ENCODE data around the gene LYSMD1. TPM values are rescaled to one million over a fixed set of nuclear protein-coding genes. Genes with fewer than 3 reads are reported as not detected.
"Not testable (repeated sequence)": the region's sequence is repeated elsewhere in the genome, so short reads cannot be mapped to it uniquely, and the experiment has no call there.

The LYSMD1 gene
- total RNA-seq, 1 donor from 2014 or later, result 12.0 TPM

GRCh38 chr1:151199873-151200581, 34.3 kb upstream of the LYSMD1 start:
- no peaks in the 10 kb centered on the region for H3K27me3 ChIP-seq (ENCODE audit: low read depth)
- H3K4me3 ChIP-seq, result peak overlapping the region; percentile 88
- H3K27ac ChIP-seq (replicated peaks), result peak overlapping the region; percentile 91
- H3K9me3 ChIP-seq (replicated peaks), result no peaks in the 10 kb centered on the region
- H3K4me1 ChIP-seq, result peaks cover 83% of the 10 kb centered on the region
- TF ChIP-seq CTCF (IDR thresholded peaks at IDR 0.05; ENCODE audit: borderline replicate concordance), result no peak
- DNase-seq, result no peak
- intact Hi-C loops (cut with micrococcal nuclease), result no loop called here
- H3K36me3 ChIP-seq, result peaks cover 16% of the 10 kb centered on the region

GRCh38 chr1:151198254-151199127, 32.8 kb upstream of the LYSMD1 start, which contains the start of gene PIP5K1A:
Gene PIP5K1A (plus strand): TSS chr1:151198552. CDS start chr1:151198997, 445 bp downstream.
- Histone ChIP-seq H3K27me3 (ENCODE audit: low read depth) (no peaks in the 10 kb centered on the region), H3K27ac (replicated peaks) (peak within 1 kb of the TSS; percentile 91), H3K4me3 (peak within 1 kb of the TSS; percentile 88), H3K36me3 (peaks cover 13% of the 10 kb centered on the region), H3K4me1 (peaks cover 68% of the 10 kb centered on the region), H3K9me3 (replicated peaks) (no peaks in the 10 kb centered on the region)
- no peak for TF ChIP-seq CTCF (IDR thresholded peaks at IDR 0.05; ENCODE audit: borderline replicate concordance)
- intact Hi-C loops (cut with micrococcal nuclease), result no loop called here
- peak; percentile 99 for DNase-seq

GRCh38 chr1:151197863-151198253, 32.2 kb upstream of the LYSMD1 start:
- peaks cover 62% of the 10 kb centered on the region for H3K4me1 ChIP-seq
- no peak for DNase-seq
- TF ChIP-seq CTCF (IDR thresholded peaks at IDR 0.05; ENCODE audit: borderline replicate concordance), result no peak
- peak overlapping the region; percentile 88 for H3K4me3 ChIP-seq
- intact Hi-C loops (cut with micrococcal nuclease), result no loop called here
- no peaks in the 10 kb centered on the region for H3K27me3 ChIP-seq (ENCODE audit: low read depth)
- H3K27ac ChIP-seq (replicated peaks), result peak overlapping the region; percentile 91
- H3K9me3 ChIP-seq (replicated peaks), result no peaks in the 10 kb centered on the region
- H3K36me3 ChIP-seq, result peaks cover 8% of the 10 kb centered on the region

GRCh38 chr1:151196292-151196800, 30.6 kb upstream of the LYSMD1 start:
- DNase-seq, result peak; percentile 20
- TF ChIP-seq CTCF (IDR thresholded peaks at IDR 0.05; ENCODE audit: borderline replicate concordance), result peak; percentile 68
- Histone ChIP-seq H3K4me1 (peaks cover 47% of the 10 kb centered on the region), H3K36me3 (no peaks in the 10 kb centered on the region), H3K9me3 (replicated peaks) (no peaks in the 10 kb centered on the region), H3K27ac (replicated peaks) (peak overlapping the region; percentile 61), H3K4me3 (peak overlapping the region; percentile 39), H3K27me3 (ENCODE audit: low read depth) (no peaks in the 10 kb centered on the region)
- intact Hi-C loops (cut with micrococcal nuclease), result no loop called here

- DNase-seq, result peak; percentile 27
- H3K27me3 ChIP-seq (ENCODE audit: low read depth); intact Hi-C loops (cut with micrococcal nuclease); H3K36me3 ChIP-seq; H3K9me3 ChIP-seq (replicated peaks): not testable (repeated sequence)
- H3K4me1 ChIP-seq, result peaks cover 41% of the 10 kb centered on the region
- peak overlapping the region; percentile 39 for H3K4me3 ChIP-seq
- H3K27ac ChIP-seq (replicated peaks), result peak overlapping the region; percentile 61
Measured at GRCh38 chr1:151194894-151195594, 29.3 kb upstream of the LYSMD1 start.

Data from left ventricle myocardium inferior (tissue), 1 donor.